GM04504 (cell line): ENCODE data around the gene ACVR1C.

ENCODE experiments used
- DNase-seq: peaks from one replicate; pipeline ENCODE4 v3.0.0-alpha.2; 2012; ENCODE audit warnings: low read depth

ACVR1C gene

GRCh38 chr2:157497638-157498314 lies 130.9 kb downstream of the ACVR1C start:
- peak; percentile 9 for DNase-seq

- DNase-seq = peak; percentile 24
Measured at GRCh38 chr2:157492189-157492773, 136.4 kb downstream of the ACVR1C start.

- no peak for DNase-seq
Measured at GRCh38 chr2:157489983-157490382, 138.7 kb downstream of the ACVR1C start.

GRCh38 chr2:157488877-157489276 lies 139.8 kb downstream of the ACVR1C start:
- DNase-seq = no peak

- no peak for DNase-seq
Measured at GRCh38 chr2:157487747-157488146, 140.9 kb downstream of the ACVR1C start.

GRCh38 chr2:157487271-157487610 lies 141.4 kb downstream of the ACVR1C start:
- no peak for DNase-seq

- DNase-seq = no peak
Measured at GRCh38 chr2:157486596-157487270, 141.9 kb downstream of the ACVR1C start.

- DNase-seq = peak; percentile 76
Measured at GRCh38 chr2:157480182-157480961, 148.3 kb downstream of the ACVR1C start.

GRCh38 chr2:157479081-157480027 lies 149.3 kb downstream of the ACVR1C start:
- DNase-seq = no peak

GRCh38 chr2:157477919-157478318 lies 150.7 kb downstream of the ACVR1C start:
- no peak for DNase-seq

- no peak for DNase-seq
Measured at GRCh38 chr2:157476953-157477709, 151.5 kb downstream of the ACVR1C start.
